Measurements from ENCODE around the gene SLC25A41.

SLC25A41 gene

GRCh38 chr19:6464070-6464873 lies 30.7 kb upstream of the SLC25A41 start, which contains the start of gene CRB3:
TSS of gene CRB3 (plus strand) at chr19:6464271. CDS start at chr19:6464702, 431 bp downstream.
- TF ChIP-seq CTCF (IDR thresholded peaks at IDR 0.05; ENCODE audit: low read depth, low read length) = no peak
- DNase-seq (ENCODE audit: low read depth in 2 of 2) = no peak
- no peak within 1 kb of the TSS for H3K4me3 ChIP-seq (replicated peaks in 1 of 2; ENCODE audit: low read depth in 2 of 2, low read length in 2 of 2)

GRCh38 chr19:6460099-6460884 lies 26.7 kb upstream of the SLC25A41 start:
- peak; percentile 98 for DNase-seq (ENCODE audit: low read depth in 2 of 2)
- peak; percentile 36 for TF ChIP-seq CTCF (IDR thresholded peaks at IDR 0.05; ENCODE audit: low read depth, low read length)

GRCh38 chr19:6459262-6460098 lies 25.9 kb upstream of the SLC25A41 start, which contains the start of gene SLC25A23:
TSS of gene SLC25A23 (minus strand) at chr19:6459792. CDS start at chr19:6459628, 164 bp downstream.
- peak; percentile 61 to 85 for DNase-seq (ENCODE audit: low read depth in 2 of 2)
- TF ChIP-seq CTCF (IDR thresholded peaks at IDR 0.05; ENCODE audit: low read depth, low read length) = no peak
- peak within 1 kb of the TSS; percentile 67 to 76 for H3K4me3 ChIP-seq (replicated peaks in 1 of 2; ENCODE audit: low read depth in 2 of 2, low read length in 2 of 2)

More at GRCh38 chr19:6460099-6460884, 26.7 kb upstream of the SLC25A41 start:
- peak overlapping the region; percentile 67 to 76 for H3K4me3 ChIP-seq (replicated peaks in 1 of 2; ENCODE audit: low read depth in 2 of 2, low read length in 2 of 2)

- H3K4me3 ChIP-seq (replicated peaks in 1 of 2; ENCODE audit: low read depth in 2 of 2, low read length in 2 of 2) = peak overlapping the region; percentile 67 to 76
- no peak for TF ChIP-seq CTCF (IDR thresholded peaks at IDR 0.05; ENCODE audit: low read depth, low read length)
- DNase-seq (ENCODE audit: low read depth in 2 of 2) = no peak
Measured at GRCh38 chr19:6458695-6459261, 25.2 kb upstream of the SLC25A41 start.

GRCh38 chr19:6457958-6458694 lies 24.6 kb upstream of the SLC25A41 start:
- no peak overlapping the region for H3K4me3 ChIP-seq (replicated peaks in 1 of 2; ENCODE audit: low read depth in 2 of 2, low read length in 2 of 2)
- no peak for TF ChIP-seq CTCF (IDR thresholded peaks at IDR 0.05; ENCODE audit: low read depth, low read length)
- peak in 1 of 2 donors; percentile 17 for DNase-seq (ENCODE audit: low read depth in 2 of 2)
